DND-41 (cell line): ENCODE measurements around the gene CIRBP.

Experiments
- ATAC-seq: fragments of 200-7000 bp; cut with Tn5 transposase; 3 replicates; pipeline ENCODE4 v1.9.1; 2021; ENCODE audit warnings: low read depth; ENCODE audit not compliant: insufficient read depth
- DNase-seq: peaks from one replicate; pipeline ENCODE4 v3.0.0-alpha.2; 2020
- H2AFZ ChIP-seq: 2 replicates; pipeline ENCODE4 v1.6.0; 2012; ENCODE audit warnings: low read depth, low read length
- H3K27ac ChIP-seq: 2 replicates; pipeline ENCODE4 v1.5.1; 2012; ENCODE audit warnings: low read length, inconsistent platforms
- H3K27me3 ChIP-seq: fragments of 200-600 bp; sonication (generic); 2 replicates; pipeline ENCODE4 v1.6.0; 2012; ENCODE audit warnings: low read length, mild to moderate bottlenecking, inconsistent platforms; ENCODE audit not compliant: insufficient read depth, poor library complexity
- H3K36me3 ChIP-seq: 2 replicates; pipeline ENCODE4 v1.5.1; 2012; ENCODE audit warnings: low read length, inconsistent platforms; ENCODE audit not compliant: insufficient read depth
- H3K4me1 ChIP-seq: 2 replicates; pipeline ENCODE4 v1.5.1; 2012; ENCODE audit warnings: mild to moderate bottlenecking, low read length; ENCODE audit not compliant: insufficient read depth
- H3K4me2 ChIP-seq: 2 replicates; pipeline ENCODE4 v1.6.0; 2012; ENCODE audit warnings: mild to moderate bottlenecking, moderate library complexity, low read length, inconsistent platforms; ENCODE audit not compliant: insufficient read depth
- H3K4me3 ChIP-seq, 2 experiments: fragments of 200-600 bp in 1 of 2; shearing (Covaris generic) in 1 of 2; 2 replicates each; pipeline ENCODE4 v1.5.1; 2012 to 2016; ENCODE audit warnings: inconsistent platforms in 2 of 2, low read length in 2 of 2, mild to moderate bottlenecking in 2 of 2, low read depth in 1 of 2, moderate library complexity in 1 of 2
- H3K79me2 ChIP-seq: 2 replicates; pipeline ENCODE4 v1.6.0; 2012; ENCODE audit warnings: low read length, inconsistent platforms; ENCODE audit not compliant: insufficient read depth
- H3K9ac ChIP-seq: 2 replicates; pipeline ENCODE4 v1.6.0; 2012; ENCODE audit warnings: low read depth, mild to moderate bottlenecking, inconsistent platforms, low read length, moderate library complexity
- H3K9me3 ChIP-seq: 2 replicates; pipeline ENCODE4 v1.5.1; 2012; ENCODE audit warnings: low read length, moderate library complexity, mild to moderate bottlenecking, inconsistent platforms; ENCODE audit not compliant: insufficient read depth, severe bottlenecking
- H4K20me1 ChIP-seq: 2 replicates; pipeline ENCODE4 v1.6.0; 2012; ENCODE audit warnings: low read length; ENCODE audit not compliant: insufficient read depth
- EZH2 ChIP-seq: IDR thresholded peaks from 3 replicates; pipeline ENCODE4 v1.6.1; 2012; ENCODE audit warnings: borderline replicate concordance, low read depth, mild to moderate bottlenecking, moderate library complexity, low read length, inconsistent platforms; ENCODE audit not compliant: severe bottlenecking
- TF ChIP-seq, protein P1 (sequence below): IDR thresholded peaks from 2 replicates; pipeline ENCODE4 v1.5.1; 2012; ENCODE audit warnings: borderline replicate concordance, low read length, moderate library complexity, mild to moderate bottlenecking; ENCODE audit not compliant: poor library complexity, severe bottlenecking; ENCODE audit errors: extremely low read depth

The CIRBP gene

DNA sequence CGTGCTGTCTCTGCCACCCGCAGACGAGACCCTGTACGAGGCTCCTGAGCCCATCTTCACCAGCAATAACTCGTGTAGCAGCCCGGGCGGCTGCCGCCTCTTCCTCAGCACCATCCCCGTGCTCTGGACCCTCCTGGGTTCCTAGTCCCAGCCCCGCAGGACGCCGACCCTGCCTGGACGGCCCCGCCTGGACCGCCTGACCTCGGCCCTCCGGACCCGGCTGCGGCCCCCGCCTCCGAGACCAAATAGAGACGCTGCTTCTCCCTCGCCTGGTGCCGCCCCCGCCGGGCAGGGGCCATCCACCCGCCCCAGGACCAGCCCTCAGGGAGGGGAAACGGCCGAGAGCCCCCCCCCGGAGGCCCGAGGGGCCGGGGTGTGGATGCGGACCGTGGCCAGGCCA lies 30.7 kb downstream of the CIRBP start:
- TF ChIP-seq, protein P1, sequence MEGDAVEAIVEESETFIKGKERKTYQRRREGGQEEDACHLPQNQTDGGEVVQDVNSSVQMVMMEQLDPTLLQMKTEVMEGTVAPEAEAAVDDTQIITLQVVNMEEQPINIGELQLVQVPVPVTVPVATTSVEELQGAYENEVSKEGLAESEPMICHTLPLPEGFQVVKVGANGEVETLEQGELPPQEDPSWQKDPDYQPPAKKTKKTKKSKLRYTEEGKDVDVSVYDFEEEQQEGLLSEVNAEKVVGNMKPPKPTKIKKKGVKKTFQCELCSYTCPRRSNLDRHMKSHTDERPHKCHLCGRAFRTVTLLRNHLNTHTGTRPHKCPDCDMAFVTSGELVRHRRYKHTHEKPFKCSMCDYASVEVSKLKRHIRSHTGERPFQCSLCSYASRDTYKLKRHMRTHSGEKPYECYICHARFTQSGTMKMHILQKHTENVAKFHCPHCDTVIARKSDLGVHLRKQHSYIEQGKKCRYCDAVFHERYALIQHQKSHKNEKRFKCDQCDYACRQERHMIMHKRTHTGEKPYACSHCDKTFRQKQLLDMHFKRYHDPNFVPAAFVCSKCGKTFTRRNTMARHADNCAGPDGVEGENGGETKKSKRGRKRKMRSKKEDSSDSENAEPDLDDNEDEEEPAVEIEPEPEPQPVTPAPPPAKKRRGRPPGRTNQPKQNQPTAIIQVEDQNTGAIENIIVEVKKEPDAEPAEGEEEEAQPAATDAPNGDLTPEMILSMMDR: no peak
- TF ChIP-seq EZH2: no peak
- H3K27me3 ChIP-seq: no peaks in the 10 kb centered on the region

DNA sequence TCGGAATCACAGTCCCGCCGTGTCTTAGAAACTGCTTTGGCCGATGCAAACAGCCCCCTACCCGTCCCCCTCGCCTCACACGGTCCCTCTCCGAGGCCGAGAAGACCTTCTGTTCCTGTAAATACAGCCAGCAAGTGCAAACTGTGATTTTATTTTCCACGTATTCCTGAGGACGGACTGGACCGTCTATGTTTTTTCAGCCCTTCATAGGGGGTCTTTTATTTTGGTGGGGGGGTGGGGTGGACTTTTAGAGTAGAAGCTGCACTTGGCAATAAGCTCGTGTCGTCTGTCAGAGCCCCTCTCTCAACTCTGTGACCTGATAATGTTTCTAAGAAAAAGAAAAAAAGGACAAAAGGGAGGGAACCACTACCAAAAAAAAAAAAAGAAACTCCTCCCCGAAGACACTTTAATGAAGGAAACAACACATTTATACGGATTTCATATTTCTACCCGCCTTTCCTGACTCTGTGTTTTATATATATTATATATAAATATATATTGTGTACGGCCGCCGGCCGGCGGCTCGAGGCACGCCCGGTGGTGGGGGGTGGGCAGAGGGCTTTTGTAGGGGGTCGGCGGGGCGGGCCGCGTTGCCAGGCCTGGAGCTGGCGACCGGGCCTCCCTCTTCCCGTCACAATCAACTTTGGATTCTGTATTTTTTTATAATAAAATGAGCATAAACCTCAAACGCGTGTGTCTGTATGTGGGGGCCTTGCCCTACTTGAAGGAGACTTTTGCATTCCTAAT lies 31.8 kb downstream of the CIRBP start:
- Histone ChIP-seq H3K27ac (no peak overlapping the region), H3K9me3 (no peaks in the 10 kb centered on the region), H2AFZ (no peak overlapping the region), H3K27me3 (no peaks in the 10 kb centered on the region), H3K4me2 (no peak overlapping the region), H3K79me2 (no peaks in the 10 kb centered on the region), H4K20me1 (no peaks in the 10 kb centered on the region), H3K4me3 (no peak overlapping the region), H3K4me1 (no peaks in the 10 kb centered on the region), H3K9ac (no peak overlapping the region), H3K36me3 (no peaks in the 10 kb centered on the region)
- no peak for DNase-seq
- no peak for ATAC-seq
- TF ChIP-seq EZH2: no peak
- TF ChIP-seq, protein P1: no peak

More for the DNA sequence above, 30.7 kb downstream of the CIRBP start:
- ATAC-seq: no peak
- Histone ChIP-seq H4K20me1 (no peaks in the 10 kb centered on the region), H3K36me3 (no peaks in the 10 kb centered on the region), H3K4me1 (no peaks in the 10 kb centered on the region), H3K9ac (no peak overlapping the region), H3K4me2 (no peak overlapping the region), H3K27ac (no peak overlapping the region), H3K4me3 (no peak overlapping the region), H2AFZ (no peak overlapping the region), H3K79me2 (no peaks in the 10 kb centered on the region), H3K9me3 (no peaks in the 10 kb centered on the region)
- no peak for DNase-seq

DNA sequence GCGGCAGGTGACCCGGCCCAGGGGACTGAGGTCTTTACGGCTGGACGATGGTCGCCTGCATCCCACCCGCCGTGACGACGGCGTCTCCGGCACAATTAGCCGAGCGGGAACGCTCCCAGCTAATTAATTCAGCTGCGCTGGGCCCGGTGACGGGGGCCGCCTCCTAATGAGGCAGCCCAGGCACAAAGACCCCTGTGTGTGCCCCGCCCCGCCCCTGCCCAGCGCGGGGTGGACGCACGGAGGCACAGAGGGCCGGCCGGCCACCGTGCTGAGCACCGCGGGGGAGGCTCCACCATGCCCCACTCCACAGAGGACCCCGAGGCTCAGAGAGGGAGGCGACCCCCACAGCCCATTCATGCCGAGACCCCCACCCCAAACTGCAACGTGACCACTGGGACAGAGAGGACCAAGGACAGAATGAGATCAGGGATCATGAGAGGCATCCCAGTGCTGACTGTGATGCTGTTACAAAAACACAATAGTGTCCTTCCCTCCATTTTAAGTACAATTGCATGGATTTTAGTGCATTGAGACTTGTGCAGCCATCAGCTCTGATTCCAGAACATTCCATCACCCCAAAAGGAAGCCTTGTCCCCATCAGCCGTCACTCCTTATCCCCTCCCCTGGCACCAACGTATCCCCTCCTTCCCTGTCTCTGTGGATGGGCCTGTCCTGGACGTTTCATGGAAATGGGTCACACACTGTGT lies 33.6 kb downstream of the CIRBP start:
- Histone ChIP-seq H3K27me3 (no peaks in the 10 kb centered on the region), H2AFZ (no peak overlapping the region), H3K36me3 (no peaks in the 10 kb centered on the region)

More for the DNA sequence above, 33.6 kb downstream of the CIRBP start:
- Histone ChIP-seq H3K4me3 (no peak overlapping the region), H3K4me1 (no peaks in the 10 kb centered on the region), H3K9ac (no peak overlapping the region), H4K20me1 (no peaks in the 10 kb centered on the region), H3K4me2 (no peak overlapping the region), H3K27ac (no peak overlapping the region), H3K9me3 (no peaks in the 10 kb centered on the region), H3K79me2 (no peaks in the 10 kb centered on the region)
- no peak for TF ChIP-seq EZH2
- TF ChIP-seq, protein P1: no peak
- DNase-seq (no peak), ATAC-seq (no peak)
